ENCODE measurements around the gene PANX3. TPM values are rescaled to one million over a fixed set of nuclear protein-coding genes. Genes with fewer than 3 reads are reported as not detected.

PANX3 gene
- total and polyA plus RNA-seq, 2 of the 4 experiments (the other 2 are of a cell fraction): not detected

GRCh38 chr11:124610295-124610694 lies 933 bp upstream of the PANX3 start:
- no peak overlapping the region for H2AK5ac ChIP-seq (ENCODE audit: low read depth, low read length)
- no peak overlapping the region for H3K18ac ChIP-seq (ENCODE audit: low read depth, low read length)
- ChIA-PET POLR2A (ENCODE audit: unreplicated experiment) (no interaction called here), CTCF (no interaction called here)
- no peak overlapping the region for H3K27ac ChIP-seq (ENCODE audit: insufficient read depth, low read length)
- H3K4me1 ChIP-seq (ENCODE audit: control insufficient read depth, insufficient read depth, low read length): no peaks in the 10 kb centered on the region
- H3K23ac ChIP-seq (ENCODE audit: low read depth, low read length): no peak overlapping the region
- no peak overlapping the region for H3K14ac ChIP-seq (replicated peaks; ENCODE audit: low read depth, low read length)
- DNase-seq: no peak
- H3K9me1 ChIP-seq (ENCODE audit: insufficient read depth, low read length): no peaks in the 10 kb centered on the region
- no peak overlapping the region for H4K8ac ChIP-seq (ENCODE audit: low read depth in 2 of 2, low read length in 2 of 2)
- no peak overlapping the region for H4K91ac ChIP-seq (ENCODE audit: insufficient read depth, low read depth, low read length)
- intact Hi-C loops (cut with micrococcal nuclease) (no loop called here), in situ Hi-C loops (cut with MboI; ENCODE audit: low sequenced_read_pairs) (no loop called here), dilution Hi-C loops (cut with HindIII; ENCODE audit: low sequenced_read_pairs, unreplicated experiment) (no loop called here)
- H3K4ac ChIP-seq (ENCODE audit: low read depth, low read length): no peak overlapping the region
- no peaks in the 10 kb centered on the region for H3K79me1 ChIP-seq (ENCODE audit: low read depth in 1 of 2, low read length in 2 of 2)
- ATAC-seq (ENCODE audit: low read depth): no peak
- H2BK5ac ChIP-seq (ENCODE audit: low read depth, low read length, poor library complexity, severe bottlenecking): no peak overlapping the region
- H3K9me3 ChIP-seq (ENCODE audit: control insufficient read depth, insufficient read depth, low read length): no peaks in the 10 kb centered on the region
- no peak overlapping the region for H4K5ac ChIP-seq (ENCODE audit: low read depth, low read length)
- H3K36me3 ChIP-seq (ENCODE audit: control insufficient read depth, insufficient read depth, low read length): no peaks in the 10 kb centered on the region
- WGBS, 2 experiments (ENCODE audit: extremely low coverage in 2 of 2, insufficient read length in 1 of 2): no CpG with 5 or more reads among the region's 2 CpGs
- no peak overlapping the region for H2BK120ac ChIP-seq (ENCODE audit: low read depth, low read length)
- H2BK20ac ChIP-seq (ENCODE audit: low read depth, low read length): no peak overlapping the region
- no TSS peak for BruUV-seq (replicated peaks)
- H3K4me3 ChIP-seq (ENCODE audit: insufficient read depth, low read depth, low read length): no peak overlapping the region
- no peak overlapping the region for H3K56ac ChIP-seq (ENCODE audit: extremely low read depth, insufficient read depth, low read length)
- no peak overlapping the region for H3K9ac ChIP-seq (ENCODE audit: low read depth, low read length)
- H2BK15ac ChIP-seq (ENCODE audit: low read depth, low read length): no peak overlapping the region
- H3K4me2 ChIP-seq (ENCODE audit: low read depth, low read length): no peak overlapping the region
- TF ChIP-seq USF2 (IDR thresholded peaks at IDR 0.05; ENCODE audit: low read depth, low read length) (no peak), MAZ (IDR thresholded peaks at IDR 0.05; ENCODE audit: borderline replicate concordance, low read depth, low read length) (no peak), CHD1 (IDR thresholded peaks at IDR 0.05; ENCODE audit: low read depth, low read length) (no peak)
- no peaks in the 10 kb centered on the region for H4K20me1 ChIP-seq (ENCODE audit: insufficient read depth, low read length)
- peaks cover 2% of the 10 kb centered on the region; the same call in 1 of the 2 replicates for H3K27me3 ChIP-seq (ENCODE audit: control insufficient read depth, insufficient read depth, low read length)
- H2AFZ ChIP-seq (replicated peaks; ENCODE audit: low read length, poor library complexity): no peak overlapping the region
- H2AK9ac ChIP-seq (replicated peaks; ENCODE audit: low read depth, low read length, poor library complexity): no peak overlapping the region
